Fibroblast of pulmonary artery (primary cell): ENCODE data around the gene HEATR5A.
A peak's percentile ranks its signal among the peaks of the same experiment; 100 is the strongest.
"Not testable (repeated sequence)": the region's sequence is repeated elsewhere in the genome, so short reads cannot be mapped to it uniquely, and the experiment has no call there.

Source experiments
- DNase-seq: peaks from one replicate; pipeline ENCODE4 v3.0.0-alpha.2; 2010; ENCODE audit warnings: low read depth
- H3K4me3 ChIP-seq: replicated peaks from 2 replicates; pipeline ENCODE4 v1.5.1; 2011; ENCODE audit warnings: low read depth, mild to moderate bottlenecking, control low read depth, low read length, moderate library complexity
- TF ChIP-seq, protein P1 (sequence below): IDR thresholded peaks from 2 replicates; pipeline ENCODE4 v1.5.1; 2011; ENCODE audit warnings: mild to moderate bottlenecking, control low read depth, low read length, inconsistent platforms; ENCODE audit errors: missing control alignments

Gene HEATR5A

DNA sequence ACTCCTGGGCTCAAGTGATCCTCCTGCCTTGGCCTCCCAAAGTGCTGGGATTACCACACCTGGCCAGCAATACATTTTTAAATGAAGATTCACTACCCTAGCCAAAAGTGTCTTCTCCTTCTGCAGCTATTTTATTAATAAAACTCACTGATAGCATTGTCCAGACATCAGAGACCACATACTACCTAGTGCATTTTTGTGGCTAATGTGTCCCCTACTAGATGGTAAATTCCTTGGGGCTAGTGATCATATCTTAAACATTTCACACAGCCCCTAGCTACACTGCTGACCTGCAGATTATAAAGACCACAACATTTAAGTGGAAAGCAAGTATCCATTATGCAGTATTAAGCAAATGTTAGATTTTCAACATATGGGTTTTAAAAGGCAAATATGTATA lies 19.9 kb upstream of the HEATR5A start:
- TF ChIP-seq, protein P1, sequence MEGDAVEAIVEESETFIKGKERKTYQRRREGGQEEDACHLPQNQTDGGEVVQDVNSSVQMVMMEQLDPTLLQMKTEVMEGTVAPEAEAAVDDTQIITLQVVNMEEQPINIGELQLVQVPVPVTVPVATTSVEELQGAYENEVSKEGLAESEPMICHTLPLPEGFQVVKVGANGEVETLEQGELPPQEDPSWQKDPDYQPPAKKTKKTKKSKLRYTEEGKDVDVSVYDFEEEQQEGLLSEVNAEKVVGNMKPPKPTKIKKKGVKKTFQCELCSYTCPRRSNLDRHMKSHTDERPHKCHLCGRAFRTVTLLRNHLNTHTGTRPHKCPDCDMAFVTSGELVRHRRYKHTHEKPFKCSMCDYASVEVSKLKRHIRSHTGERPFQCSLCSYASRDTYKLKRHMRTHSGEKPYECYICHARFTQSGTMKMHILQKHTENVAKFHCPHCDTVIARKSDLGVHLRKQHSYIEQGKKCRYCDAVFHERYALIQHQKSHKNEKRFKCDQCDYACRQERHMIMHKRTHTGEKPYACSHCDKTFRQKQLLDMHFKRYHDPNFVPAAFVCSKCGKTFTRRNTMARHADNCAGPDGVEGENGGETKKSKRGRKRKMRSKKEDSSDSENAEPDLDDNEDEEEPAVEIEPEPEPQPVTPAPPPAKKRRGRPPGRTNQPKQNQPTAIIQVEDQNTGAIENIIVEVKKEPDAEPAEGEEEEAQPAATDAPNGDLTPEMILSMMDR: no peak
- DNase-seq: no peak
- no peak overlapping the region for H3K4me3 ChIP-seq

DNA sequence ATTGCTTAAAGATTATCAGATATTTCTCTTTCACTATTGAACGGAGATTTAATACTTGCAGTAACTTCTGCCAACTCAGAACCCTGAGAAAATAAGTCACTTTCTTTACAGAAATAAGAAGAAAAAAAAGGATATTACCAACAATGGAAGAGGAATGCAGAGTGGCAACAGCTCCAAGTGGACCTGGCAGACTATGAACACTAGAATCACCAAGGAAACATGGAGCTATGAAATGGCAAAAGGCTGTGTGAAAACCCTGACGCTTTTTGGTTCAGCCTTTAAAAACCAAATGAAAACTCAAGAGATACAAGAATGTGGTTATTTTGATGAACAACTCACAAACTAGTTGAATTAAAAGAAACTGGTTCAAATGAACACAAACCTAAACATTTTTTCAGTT lies 19.2 kb upstream of the HEATR5A start:
- DNase-seq: no peak

DNA sequence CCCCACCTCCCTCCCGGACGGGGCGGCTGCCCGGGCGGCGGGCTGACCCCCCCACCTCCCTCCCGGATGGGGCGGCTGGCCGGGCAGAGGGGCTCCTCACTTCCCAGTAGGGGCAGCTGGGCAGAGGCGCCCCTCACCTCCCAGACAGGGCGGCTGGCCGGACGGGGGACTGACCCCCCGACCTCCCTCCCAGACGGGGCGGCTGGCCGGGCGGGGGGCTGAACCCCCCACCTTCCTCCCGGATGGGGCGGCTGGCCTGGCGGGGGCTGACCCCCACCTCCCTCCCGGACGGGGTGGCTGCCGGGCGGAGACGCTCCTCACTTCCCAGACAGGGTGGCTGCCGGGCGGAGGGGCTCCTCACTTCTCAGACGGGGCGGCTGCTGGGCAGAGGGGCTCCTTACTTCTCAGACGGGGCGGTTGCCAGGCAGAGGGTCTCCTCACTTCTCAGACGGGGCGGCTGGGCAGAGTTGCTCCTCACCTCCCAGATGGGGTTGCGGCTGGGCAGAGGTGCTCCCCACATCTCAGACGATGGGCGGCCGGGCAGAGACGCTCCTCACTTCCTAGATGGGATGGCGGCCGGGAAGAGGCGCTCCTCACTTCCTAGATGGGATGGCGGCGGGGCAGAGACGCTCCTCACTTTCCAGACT lies 16.8 kb upstream of the HEATR5A start:
- H3K4me3 ChIP-seq, DNase-seq: not testable (repeated sequence)

More for the DNA sequence above, 19.2 kb upstream of the HEATR5A start:
- TF ChIP-seq, protein P1: no peak
- H3K4me3 ChIP-seq: no peak overlapping the region

DNA sequence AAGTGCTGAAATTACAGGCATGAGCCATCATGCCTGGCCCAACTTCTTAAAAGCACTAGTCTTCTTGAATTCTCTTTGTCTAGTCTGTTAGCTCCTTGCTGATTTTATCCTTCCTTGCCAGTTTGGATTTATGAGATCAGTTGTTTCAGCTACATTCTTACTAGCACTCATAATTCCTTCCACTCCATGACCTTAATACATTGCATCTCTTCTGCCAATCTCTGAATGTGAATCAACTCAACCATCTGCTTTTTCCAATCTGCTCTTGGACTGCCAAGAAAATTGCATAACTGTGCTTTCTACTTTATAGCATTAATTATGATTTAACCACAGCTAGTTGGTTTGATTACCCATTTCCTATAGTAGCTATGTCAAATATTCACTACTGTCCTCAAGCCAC lies 14.9 kb upstream of the HEATR5A start:
- TF ChIP-seq, protein P1: no peak
- no peak overlapping the region for H3K4me3 ChIP-seq
- DNase-seq: peak; percentile 47

DNA sequence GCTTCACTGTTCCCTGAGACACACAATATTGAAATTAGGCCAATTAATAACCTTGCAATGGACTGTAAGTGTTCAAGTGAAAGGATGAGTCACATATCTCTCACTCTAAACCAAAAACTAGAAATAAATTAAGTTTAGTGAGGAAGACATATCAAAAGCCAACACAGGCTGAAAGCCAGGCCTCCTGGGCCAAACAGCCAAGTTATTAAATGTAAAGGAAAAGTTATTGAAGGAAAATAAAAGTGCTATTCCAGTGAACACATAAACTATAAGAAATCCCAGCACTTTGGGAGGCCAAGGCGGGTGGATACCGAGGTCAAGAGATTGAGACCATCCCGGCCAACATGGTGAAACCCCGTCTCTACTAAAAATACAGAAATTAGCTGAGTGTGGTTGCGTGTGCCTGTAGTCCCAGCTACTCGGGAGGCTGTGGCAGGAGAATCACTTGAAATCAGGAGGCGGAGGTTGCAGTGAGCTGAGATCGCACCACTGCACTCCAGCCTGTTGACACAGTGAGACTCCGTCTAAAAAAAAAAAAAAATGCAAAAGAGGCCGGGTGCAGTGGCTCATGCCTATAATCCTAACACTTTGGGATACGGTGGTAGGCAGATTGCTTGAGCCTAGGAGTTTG lies 10.4 kb upstream of the HEATR5A start:
- TF ChIP-seq, protein P1: no peak
- H3K4me3 ChIP-seq: no peak overlapping the region
- no peak for DNase-seq

DNA sequence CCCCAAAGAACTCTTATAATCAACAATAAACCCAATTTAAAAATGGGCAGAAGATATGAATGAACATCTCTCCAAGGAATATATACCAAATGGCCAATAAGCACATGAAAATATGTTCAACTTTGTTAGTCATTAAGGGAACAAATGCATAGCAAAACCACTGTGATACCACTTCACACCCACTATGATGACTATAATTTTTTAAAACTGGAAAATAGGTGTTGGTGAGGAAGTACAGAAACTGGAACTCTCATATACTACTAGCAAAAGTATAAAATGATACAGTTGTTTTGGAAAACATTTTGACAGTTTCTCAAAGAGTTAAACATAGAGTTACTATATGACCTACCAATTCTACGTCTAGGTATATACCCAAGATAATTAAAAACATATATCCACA lies 9.4 kb upstream of the HEATR5A start:
- no peak overlapping the region for H3K4me3 ChIP-seq
- TF ChIP-seq, protein P1: no peak
- no peak for DNase-seq

DNA sequence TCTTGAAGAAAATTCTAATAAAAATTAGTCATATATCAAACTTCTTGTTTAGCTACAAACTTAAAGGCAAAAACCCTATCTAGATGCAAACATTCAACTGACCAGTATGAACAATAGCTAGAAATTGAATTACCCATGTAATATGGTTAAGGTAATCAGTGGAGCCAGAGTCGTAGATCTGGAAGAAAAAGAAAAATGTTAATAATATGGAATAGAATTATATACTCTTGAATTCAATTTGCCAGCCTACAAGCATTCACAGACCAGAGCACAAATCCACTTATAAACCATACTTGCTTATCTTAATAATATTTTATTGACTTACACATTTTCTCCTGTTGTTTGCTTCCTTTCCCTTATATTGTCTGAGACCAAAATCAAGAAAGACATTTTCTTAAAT lies 7.7 kb upstream of the HEATR5A start:
- H3K4me3 ChIP-seq: no peak overlapping the region
- DNase-seq: no peak
- TF ChIP-seq, protein P1: no peak
